Esophagus (tissue), 2 donors: ENCODE data around the gene E2F4. TPM values are rescaled to one million over a fixed set of nuclear protein-coding genes. Genes with fewer than 3 reads are reported as not detected.
A peak's percentile ranks its signal among the peaks of the same experiment; 100 is the strongest.

ENCODE experiments used
- H3K27ac ChIP-seq, 2 donors: one replicate each; pipeline ENCODE4 v1.5.1; 2013; ENCODE audit warnings: low read depth in 2 of 2, mild to moderate bottlenecking in 2 of 2, inconsistent platforms in 1 of 2, low read length in 1 of 2, moderate library complexity in 1 of 2
- H3K27me3 ChIP-seq, 2 donors: one replicate each; pipeline ENCODE4 v1.6.1; 2013; ENCODE audit warnings: low read length in 2 of 2, control low read depth in 1 of 2, mild to moderate bottlenecking in 1 of 2; ENCODE audit not compliant: insufficient read depth in 2 of 2, control insufficient read depth in 1 of 2
- H3K36me3 ChIP-seq, 2 donors: one replicate each; pipeline ENCODE4 v1.6.1; 2013; ENCODE audit warnings: low read length in 1 of 2; ENCODE audit not compliant: control insufficient read depth in 2 of 2, insufficient read depth in 2 of 2
- H3K4me1 ChIP-seq, 2 donors: one replicate each; pipeline ENCODE4 v1.6.1; 2013; ENCODE audit warnings: low read length in 1 of 2; ENCODE audit not compliant: control insufficient read depth in 2 of 2, insufficient read depth in 2 of 2
- H3K4me3 ChIP-seq, 2 donors: one replicate each; pipeline ENCODE4 v1.5.1; 2013; ENCODE audit warnings: low read length in 2 of 2, mild to moderate bottlenecking in 2 of 2, low read depth in 1 of 2, moderate library complexity in 1 of 2
- H3K9me3 ChIP-seq, 2 donors: one replicate each; pipeline ENCODE4 v1.6.1; 2013; ENCODE audit warnings: mild to moderate bottlenecking in 2 of 2, low read depth in 1 of 2, low read length in 1 of 2, moderate library complexity in 1 of 2; ENCODE audit not compliant: control insufficient read depth in 2 of 2, insufficient read depth in 1 of 2
- WGBS, 2 donors: extraction: QIAGEN DNeasy Blood & Tissue Kit; methylation state at CpG; one replicate each; pipeline ENCODE4 v1.1.7; 2013; 5-methylcytosine and 5-hydroxymethylcytosine counted together
- polyA plus RNA-seq, 2 donors: library from polyadenylated mRNA; stranded (reverse); fragments of 200-250 nt; gene quantifications; one replicate each; pipeline ENCODE4 v1.2.3, GENCODE V29; 2013
- donor health status: healthy with polysubstance abuse.
- donor health status: Bipolar disorder and iron deficiency.

Gene E2F4
- polyA plus RNA-seq, 2 donors = 49.1 to 53.0 TPM

- Histone ChIP-seq H3K4me3 (peak overlapping the region in 1 of 2 donors; percentile 46), H3K27me3 (no peaks in the 10 kb centered on the region)
These were observed 18.6 kb upstream of the E2F4 start for GRCh38 chr16:67173323-67173722.

GRCh38 chr16:67173808-67174705 lies 17.9 kb upstream of the E2F4 start:
- WGBS, 2 donors = 1% methylated on average over 70 to 71 of the region's 71 CpGs
- peak overlapping the region; percentile 95 to 99 for H3K27ac ChIP-seq
- H3K36me3 ChIP-seq = peaks cover under 1 to 3% of the 10 kb centered on the region in 2 donors
- H3K9me3 ChIP-seq = no peaks in the 10 kb centered on the region
- H3K4me1 ChIP-seq = peaks cover 9 to 41% of the 10 kb centered on the region in 2 donors
- peak overlapping the region; percentile 46 to 47 for H3K4me3 ChIP-seq
- H3K27me3 ChIP-seq = no peaks in the 10 kb centered on the region

More at GRCh38 chr16:67173323-67173722, 18.6 kb upstream of the E2F4 start:
- Histone ChIP-seq H3K36me3 (peaks cover 3% of the 10 kb centered on the region in 2 donors), H3K9me3 (no peaks in the 10 kb centered on the region), H3K4me1 (peaks cover 9 to 34% of the 10 kb centered on the region in 2 donors), H3K27ac (peak overlapping the region; percentile 95 to 99)
- WGBS, 2 donors = 87 to 93% methylated on average over 1 of the region's 1 CpG

- Histone ChIP-seq H3K4me1 (peaks cover 9 to 43% of the 10 kb centered on the region in 2 donors), H3K27me3 (no peaks in the 10 kb centered on the region), H3K27ac (peak overlapping the region; percentile 95 to 99), H3K36me3 (peaks cover 0 to 3% of the 10 kb centered on the region in 2 donors), H3K9me3 (no peaks in the 10 kb centered on the region), H3K4me3 (peak overlapping the region; percentile 46 to 47)
- WGBS, 2 donors = 30 to 50% methylated on average over 30 to 31 of the region's 31 CpGs
These were observed 17.2 kb upstream of the E2F4 start for GRCh38 chr16:67174706-67175231.

GRCh38 chr16:67176662-67177061 lies 15.3 kb upstream of the E2F4 start:
- peaks cover 9 to 35% of the 10 kb centered on the region in 2 donors for H3K4me1 ChIP-seq
- H3K27me3 ChIP-seq = no peaks in the 10 kb centered on the region
- H3K4me3 ChIP-seq = no peak overlapping the region
- H3K36me3 ChIP-seq = peaks cover 0 to 3% of the 10 kb centered on the region in 2 donors
- H3K9me3 ChIP-seq = no peaks in the 10 kb centered on the region
- WGBS, 2 donors = 59 to 75% methylated on average over 12 of the region's 12 CpGs
- H3K27ac ChIP-seq = no peak overlapping the region

- peak overlapping the region; percentile 83 to 89 for H3K27ac ChIP-seq
- peak overlapping the region; percentile 50 to 55 for H3K4me3 ChIP-seq
- H3K36me3 ChIP-seq = peaks cover 0 to 3% of the 10 kb centered on the region in 2 donors
- no peaks in the 10 kb centered on the region for H3K27me3 ChIP-seq
- WGBS, 2 donors = 4 to 5% methylated on average over 51 to 73 of the region's 73 CpGs
- no peaks in the 10 kb centered on the region for H3K9me3 ChIP-seq
- H3K4me1 ChIP-seq = peaks cover 9 to 35% of the 10 kb centered on the region in 2 donors
These were observed 13.9 kb upstream of the E2F4 start for GRCh38 chr16:67177743-67178699.

- H3K27me3 ChIP-seq = no peaks in the 10 kb centered on the region
- H3K4me1 ChIP-seq = peaks cover 9 to 35% of the 10 kb centered on the region in 2 donors
- WGBS, 2 donors = 70 to 77% methylated on average over 13 of the region's 13 CpGs
These were observed 12.4 kb upstream of the E2F4 start for GRCh38 chr16:67179421-67180080.

GRCh38 chr16:67180166-67180565 lies 11.8 kb upstream of the E2F4 start:
- no peaks in the 10 kb centered on the region for H3K27me3 ChIP-seq
- H3K4me1 ChIP-seq = peaks cover 10 to 36% of the 10 kb centered on the region in 2 donors
- H3K9me3 ChIP-seq = no peaks in the 10 kb centered on the region
- 88 to 92% methylated on average over 16 of the region's 16 CpGs for WGBS, 2 donors
- H3K27ac ChIP-seq = no peak overlapping the region
- H3K36me3 ChIP-seq = peaks cover 0 to 3% of the 10 kb centered on the region in 2 donors
- H3K4me3 ChIP-seq = no peak overlapping the region

More at GRCh38 chr16:67179421-67180080, 12.4 kb upstream of the E2F4 start:
- Histone ChIP-seq H3K27ac (peak overlapping the region; percentile 83 to 89), H3K36me3 (peaks cover 0 to 3% of the 10 kb centered on the region in 2 donors), H3K9me3 (no peaks in the 10 kb centered on the region), H3K4me3 (no peak overlapping the region)

GRCh38 chr16:67181346-67181745 lies 10.6 kb upstream of the E2F4 start:
- 29 to 30% methylated on average over 2 of the region's 2 CpGs for WGBS, 2 donors
- Histone ChIP-seq H3K9me3 (no peaks in the 10 kb centered on the region), H3K4me1 (peaks cover 12 to 35% of the 10 kb centered on the region in 2 donors), H3K27me3 (no peaks in the 10 kb centered on the region), H3K36me3 (no peaks in the 10 kb centered on the region), H3K4me3 (no peak overlapping the region), H3K27ac (peak overlapping the region; percentile 41 to 44)
